Ureter (tissue), 1 donor: Measurements from ENCODE around the gene AKAP6. TPM values are rescaled to one million over a fixed set of nuclear protein-coding genes. Genes with fewer than 3 reads are reported as not detected.
"Not testable (repeated sequence)": the region's sequence is repeated elsewhere in the genome, so short reads cannot be mapped to it uniquely, and the experiment has no call there.

Experiments
- DNase-seq: peaks from one replicate; pipeline ENCODE4 v3.0.0-alpha.2; 2020; ENCODE audit warnings: low spot score
- total RNA-seq: library from RNA; stranded (reverse); gene quantifications from one replicate; pipeline ENCODE4 v1.2.4, GENCODE V29; 2023
- donor health status: DM: yes; HTN: yes; CAD: no.

AKAP6 gene
- total RNA-seq, 1 donor from 2014 or later: 16.5 TPM

DNA sequence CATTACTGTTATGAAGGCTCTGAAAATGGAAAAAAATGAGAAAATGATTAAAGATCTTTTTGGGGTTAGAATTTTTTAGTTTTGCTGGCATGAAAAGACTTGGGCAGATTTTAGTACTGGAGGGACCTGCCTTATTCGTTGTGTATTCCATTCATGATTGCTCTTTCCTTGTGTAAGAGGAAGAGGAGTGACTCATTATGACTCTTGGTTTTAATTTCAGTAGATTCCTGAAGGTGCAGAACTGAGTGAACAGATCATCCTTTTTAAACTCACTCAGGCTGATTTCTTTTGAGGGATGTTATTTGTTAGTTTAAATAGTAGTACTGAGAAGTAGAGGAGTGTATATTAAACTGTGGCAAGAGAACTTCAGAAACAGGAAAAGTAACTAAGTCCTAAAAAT, 41.6 kb downstream of the AKAP6 start:
- DNase-seq: no peak

DNA sequence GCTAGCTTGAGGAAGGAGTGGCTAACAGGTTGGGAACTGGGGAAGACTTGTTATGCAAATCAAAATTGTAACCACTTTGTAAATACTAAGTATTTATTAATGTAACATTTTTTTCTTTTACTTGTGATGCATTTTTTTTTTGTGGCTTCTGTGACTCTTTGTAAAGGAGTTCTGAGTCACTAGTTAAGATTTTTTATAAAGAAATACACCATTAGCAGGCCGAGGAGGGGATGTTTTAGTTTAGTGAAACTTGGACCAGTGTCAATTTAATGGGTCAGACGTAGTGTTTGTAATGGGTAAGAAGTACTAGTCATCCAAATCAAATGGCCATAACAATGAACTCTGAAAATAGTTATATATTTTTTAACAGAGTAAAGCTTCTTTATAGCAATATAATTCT, 43.1 kb downstream of the AKAP6 start:
- DNase-seq: no peak

DNA sequence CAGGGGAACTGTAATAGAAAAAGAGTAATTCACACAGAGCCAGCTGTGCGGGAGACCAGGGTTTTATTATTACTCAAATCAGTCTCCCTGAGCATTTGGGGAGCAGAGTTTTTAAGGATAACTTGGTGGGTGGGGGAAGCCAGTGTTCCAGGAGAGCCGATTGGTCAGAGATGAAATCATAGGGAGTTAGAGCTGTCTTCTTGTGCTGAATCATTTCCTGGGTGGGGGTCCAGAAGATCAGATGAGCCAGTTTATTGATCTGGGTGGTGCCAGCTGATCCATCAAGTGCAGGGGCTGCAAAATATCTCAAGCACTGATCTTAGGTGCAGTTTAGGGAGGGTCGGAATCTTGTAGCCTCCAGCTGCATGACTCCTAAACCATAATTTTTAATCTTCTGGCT, 44.1 kb downstream of the AKAP6 start:
- DNase-seq: not testable (repeated sequence)

DNA sequence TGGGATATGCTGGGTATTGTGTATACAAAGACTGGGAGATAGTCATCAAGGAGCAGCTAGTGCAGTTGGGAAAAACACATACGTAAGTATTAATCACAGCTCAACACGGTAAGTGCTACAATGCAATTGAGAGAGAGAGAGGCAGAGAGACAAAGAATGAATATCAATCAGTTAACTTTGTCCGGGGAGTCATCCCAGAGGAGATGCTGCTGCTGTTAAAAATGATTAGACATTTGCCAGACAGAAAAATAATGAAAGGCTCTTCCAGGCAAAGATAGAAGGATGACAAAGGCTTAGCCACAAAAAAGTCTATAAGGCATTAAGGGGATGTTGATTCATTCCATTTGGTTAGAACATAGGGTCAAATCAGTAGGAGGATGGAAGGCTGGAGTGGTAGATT, 45.1 kb downstream of the AKAP6 start:
- no peak for DNase-seq

DNA sequence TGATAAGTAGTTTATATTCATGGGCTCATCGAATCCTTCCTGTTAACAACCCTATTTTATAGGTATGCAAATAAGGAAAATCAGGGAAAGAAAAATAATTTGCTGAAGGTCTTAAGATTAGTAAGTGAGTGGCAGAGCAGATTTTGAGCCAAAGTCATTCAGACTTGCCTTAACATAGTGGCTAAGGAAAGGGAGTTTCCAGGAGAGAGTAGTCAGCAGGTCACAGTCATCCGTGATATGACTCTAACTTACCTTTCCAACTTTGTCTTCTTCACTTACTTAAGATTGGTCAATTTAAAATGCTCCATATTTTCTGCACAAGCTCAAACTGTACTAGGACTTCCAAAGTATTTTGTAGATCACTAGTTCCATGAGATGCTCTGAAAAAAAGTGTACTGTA, 46.6 kb downstream of the AKAP6 start:
- DNase-seq: no peak

DNA sequence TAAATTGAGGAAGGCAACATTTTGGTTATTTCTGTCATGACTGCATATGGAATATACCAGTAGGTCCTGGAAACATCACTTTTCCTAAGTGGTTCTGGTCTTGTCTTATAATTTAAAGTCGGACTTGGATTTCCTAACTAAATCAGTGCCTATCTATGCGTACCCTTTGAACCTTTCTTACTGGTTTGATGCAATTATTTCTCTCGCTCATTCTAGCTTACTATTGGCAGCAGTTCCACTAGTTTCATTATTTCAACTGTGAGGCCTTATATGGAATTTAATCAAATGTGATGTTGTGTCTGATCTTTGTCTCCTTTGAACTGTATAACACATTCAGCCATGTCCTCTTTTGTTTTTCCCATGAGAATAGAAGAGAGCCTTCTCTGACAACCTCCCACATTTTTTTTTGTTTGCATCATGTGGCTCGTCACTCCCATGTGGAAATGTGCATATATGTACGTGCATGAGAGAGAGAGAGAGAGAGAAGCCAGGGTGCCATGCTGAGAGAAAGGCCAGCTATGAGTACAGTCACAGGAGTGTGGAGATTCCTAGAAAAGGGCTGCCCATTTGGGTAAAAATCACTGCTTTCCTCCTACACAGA, 48.0 kb downstream of the AKAP6 start:
- DNase-seq: no peak

DNA sequence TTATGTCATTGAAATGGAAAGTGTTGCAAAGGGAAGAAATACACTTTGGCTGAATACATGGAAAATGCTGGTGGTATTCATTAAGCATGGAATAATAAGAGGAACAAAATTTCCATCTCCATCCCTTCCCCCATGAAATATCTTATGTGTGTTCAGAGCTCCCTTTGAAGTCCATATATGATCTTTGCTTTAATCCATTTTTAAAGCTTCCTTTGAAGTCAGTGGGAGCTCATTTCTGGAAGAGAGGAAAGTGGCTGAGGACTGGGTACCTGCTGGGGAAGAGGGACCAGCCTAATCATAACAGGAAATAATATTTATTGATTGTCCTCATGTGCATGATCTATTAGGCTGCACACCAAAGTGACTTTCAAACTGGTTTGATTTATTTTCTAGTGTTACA, 49.2 kb downstream of the AKAP6 start:
- DNase-seq: no peak

DNA sequence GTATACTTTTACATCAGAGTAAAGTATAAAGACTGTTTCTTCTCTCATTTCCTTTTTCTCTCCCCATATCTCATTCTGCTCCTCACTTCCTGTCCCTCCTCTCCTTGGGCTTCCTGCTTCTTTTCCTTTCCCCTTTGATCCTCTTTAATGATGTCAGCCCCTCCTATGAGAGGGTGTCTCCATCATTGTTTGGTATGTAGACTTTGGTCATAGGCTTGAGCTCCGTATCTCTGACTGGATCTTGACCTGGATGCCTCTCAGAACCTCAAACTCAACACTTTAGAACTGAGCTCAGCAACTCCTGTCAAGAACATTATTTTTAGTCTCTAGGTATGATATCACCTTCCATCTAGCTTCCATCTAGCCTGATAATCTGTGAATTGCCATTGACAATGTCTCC, 50.3 kb downstream of the AKAP6 start:
- DNase-seq: no peak

DNA sequence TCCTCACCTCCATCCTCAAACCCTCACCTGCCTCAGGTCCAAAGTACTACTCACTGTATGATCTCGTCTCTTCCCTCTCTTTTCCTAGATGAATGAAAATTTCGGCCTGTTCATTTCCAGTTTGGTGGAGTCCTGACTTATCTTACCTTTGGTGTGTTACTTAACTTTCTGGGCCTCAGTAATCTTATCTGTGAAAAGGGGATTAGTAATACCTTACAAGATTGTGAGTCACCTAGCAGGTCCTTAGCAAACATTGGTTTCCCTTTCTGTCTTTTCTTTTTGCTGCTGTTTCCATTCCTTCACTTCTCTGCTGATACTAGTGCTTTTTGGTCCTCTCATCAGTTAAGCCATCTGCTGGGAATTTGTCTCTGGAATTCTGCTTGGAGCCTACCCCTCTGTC, 52.8 kb downstream of the AKAP6 start:
- DNase-seq: no peak

DNA sequence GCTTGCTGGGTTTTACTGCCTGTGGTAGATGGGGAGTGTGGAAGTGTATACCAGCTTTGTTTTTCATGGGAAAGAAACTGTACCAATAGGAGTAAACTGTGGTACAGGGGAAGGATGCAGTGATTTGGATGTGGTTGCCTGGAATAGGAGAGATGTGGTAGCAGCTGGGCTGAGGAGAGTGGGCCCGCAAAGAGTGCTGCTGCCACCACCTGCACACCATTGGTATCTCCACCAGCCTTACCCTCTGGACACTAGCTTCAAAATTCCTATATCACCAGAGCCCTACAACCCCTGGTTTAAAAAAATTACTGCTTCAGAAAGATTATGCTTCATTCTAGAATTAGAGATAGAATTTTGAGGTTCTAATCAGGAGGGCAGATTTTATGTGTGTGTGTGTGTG, 53.6 kb downstream of the AKAP6 start:
- no peak for DNase-seq

DNA sequence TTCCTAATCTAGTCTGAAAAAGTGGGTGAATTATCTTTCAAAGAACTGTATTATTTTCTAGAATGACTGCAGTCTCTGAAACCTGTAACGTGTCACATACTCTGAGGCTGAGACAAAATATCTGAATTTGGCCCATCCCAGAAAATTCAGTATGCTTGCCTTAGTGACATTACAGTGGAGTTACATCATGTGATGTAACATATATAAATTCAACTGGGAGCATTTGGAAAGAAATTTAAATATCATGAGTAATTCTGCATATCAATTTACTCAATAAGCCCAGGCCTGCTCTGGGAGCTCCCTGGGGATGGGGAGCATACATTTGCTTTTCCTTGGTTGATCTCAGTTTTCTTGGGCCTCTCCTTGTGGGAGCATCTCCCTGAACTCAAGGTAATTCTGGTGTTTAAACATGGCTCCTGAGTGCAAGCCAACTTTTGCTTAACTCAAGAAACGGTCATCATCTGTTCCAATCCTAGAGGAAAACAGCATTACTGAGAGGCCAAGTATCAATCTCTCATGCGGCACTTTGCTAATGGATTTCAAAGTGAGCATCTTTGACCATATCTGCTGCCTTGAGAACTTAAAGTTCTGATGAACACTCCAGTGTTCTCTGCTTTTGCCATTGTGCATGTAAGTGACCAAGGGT, 54.4 kb downstream of the AKAP6 start:
- DNase-seq: no peak

DNA sequence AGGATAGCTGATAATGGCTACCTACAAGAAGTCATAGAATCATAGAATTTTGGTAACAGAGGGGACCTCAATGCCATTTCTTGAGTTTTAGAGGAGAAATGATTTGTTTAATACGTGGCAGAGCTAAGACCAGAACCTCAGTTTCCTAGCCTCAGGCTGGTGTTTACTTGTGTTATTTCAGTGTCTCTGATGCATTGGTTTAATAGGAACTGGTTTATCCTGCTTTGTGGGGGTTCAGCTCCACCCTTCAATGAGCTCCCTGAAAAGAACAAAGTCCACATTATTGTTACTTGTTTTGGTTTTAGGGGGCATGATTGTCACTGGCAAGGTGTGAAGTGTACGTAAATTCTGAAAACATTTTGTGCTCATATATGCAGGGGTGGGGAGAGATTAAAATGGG, 55.4 kb downstream of the AKAP6 start:
- no peak for DNase-seq

DNA sequence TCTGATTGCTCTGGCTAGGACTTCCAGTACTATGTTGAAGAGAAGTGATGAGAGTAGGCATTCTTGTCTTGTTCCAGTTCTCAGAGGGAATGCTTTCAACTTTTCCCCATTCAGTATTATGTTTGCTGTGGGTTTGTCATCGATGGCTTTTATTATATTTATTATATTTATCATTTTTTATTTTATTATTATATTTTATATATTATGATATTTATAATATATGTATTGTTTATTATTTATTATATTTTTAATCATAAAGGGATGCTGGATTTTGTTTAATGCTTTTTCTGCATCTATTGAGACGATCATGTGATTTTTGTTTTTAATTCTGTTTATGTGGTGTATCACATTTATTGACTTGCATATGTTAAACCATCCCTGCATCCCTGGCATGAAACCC, 58.2 kb downstream of the AKAP6 start:
- DNase-seq: not testable (repeated sequence)

DNA sequence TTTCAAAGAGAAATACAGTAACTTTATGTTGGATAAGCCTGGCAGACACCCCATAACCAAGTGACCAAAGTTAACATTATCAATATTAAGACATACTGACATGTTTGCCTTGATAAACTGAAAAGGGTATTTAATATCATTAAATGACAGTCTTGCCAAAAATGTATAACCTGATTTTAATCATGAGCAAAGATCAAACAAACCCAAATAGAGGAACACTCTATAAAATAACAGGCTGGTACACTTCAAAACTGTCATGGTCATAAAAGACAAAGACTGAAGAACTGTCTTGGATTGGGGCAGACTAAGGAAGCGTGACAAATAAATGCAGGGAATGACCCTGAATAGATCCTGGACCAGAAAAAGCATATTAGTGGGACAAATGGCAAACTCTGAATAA, 64.0 kb downstream of the AKAP6 start:
- DNase-seq: no peak

DNA sequence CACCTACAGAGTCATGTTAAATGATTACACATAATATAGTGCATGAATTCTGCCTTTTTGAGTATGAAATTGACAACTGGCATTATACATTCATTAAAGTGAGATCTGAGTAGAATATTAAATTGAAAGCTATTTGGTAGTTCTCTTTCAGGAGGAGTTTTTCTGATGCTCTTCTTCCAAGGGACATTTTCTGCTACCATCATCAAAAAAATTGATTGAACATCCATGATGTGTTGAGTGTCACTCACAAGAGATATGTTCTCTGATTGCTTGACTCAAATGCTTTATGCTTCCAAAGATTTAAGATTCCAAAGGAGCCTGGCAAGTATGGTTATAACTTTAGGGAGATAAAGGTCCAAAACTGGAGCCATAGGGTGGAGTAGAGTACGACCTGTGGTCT, 64.9 kb downstream of the AKAP6 start:
- no peak for DNase-seq

DNA sequence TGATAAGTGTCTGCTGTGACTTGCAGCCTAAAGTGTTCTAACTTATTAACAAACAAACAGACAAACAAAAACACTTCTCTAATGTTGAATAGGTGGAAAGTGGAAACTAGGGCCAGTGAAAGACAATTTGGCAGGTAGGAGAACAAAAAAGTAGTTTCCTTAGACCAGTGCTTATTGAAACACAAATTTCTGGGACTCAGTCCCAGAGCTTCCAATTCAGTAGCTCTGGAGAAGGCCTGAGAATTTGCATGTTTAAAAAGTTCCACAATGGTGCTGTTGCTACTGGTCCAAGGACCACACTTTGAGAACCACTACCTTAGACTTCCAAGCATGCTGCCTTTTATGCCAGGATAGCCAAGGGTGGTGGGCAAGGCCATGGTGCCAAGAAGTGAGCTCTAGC, 67.8 kb downstream of the AKAP6 start:
- DNase-seq: no peak

DNA sequence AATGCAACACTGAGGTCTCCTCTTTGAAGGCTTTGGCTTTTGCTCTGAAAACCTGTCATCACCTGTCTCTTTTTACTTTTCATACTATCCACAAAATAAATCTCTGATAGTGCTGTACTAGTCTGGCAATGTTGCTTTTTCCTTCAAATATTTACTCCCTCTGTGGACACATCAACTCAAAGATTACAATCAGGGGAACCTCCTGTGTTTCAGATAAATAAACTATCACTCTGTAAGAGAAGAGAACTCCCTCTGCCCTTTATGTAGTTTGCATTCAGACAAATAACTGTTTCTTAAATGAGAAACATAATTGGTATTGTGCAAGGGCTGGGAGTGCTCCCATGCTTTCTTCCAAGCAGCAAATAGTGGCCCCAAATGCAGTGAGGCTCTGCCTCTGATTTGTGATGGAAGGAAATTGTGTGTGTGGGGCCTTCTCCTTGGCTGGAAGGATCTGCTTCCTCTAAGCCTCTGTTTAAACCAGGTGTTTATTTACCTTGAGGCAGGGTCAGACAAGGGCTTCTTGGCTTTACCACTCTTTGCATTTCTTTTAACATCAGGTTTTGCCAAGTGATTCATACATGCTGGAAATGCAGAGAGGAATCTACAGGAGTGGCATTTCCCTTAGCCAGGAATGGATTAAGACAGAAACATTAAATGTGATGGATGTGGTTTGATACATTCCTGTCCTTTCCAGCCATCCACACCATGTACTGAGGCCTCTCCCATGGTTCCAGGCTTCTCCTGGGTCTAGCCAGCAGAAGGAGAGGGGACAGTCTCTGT, 69.0 kb downstream of the AKAP6 start:
- no peak for DNase-seq

DNA sequence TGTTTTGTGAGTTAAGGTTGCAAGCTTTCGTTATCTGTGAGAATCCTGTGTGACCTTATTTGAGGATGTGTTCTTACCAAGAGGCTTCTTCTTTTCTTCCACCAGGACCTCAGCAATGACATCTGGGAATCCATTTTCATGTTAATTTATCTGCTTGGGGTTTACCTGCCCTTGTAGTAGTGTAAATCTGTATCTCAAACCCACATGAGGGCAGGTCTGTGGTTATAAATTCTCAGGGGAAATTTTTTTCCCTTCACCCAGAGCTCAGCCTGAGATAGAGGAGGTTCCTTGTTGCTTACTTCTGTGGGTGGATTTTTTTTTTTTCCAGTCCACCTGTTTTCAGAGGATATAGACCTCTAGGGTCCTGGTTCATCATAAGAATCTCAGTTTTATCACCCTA, 70.8 kb downstream of the AKAP6 start:
- DNase-seq: no peak

DNA sequence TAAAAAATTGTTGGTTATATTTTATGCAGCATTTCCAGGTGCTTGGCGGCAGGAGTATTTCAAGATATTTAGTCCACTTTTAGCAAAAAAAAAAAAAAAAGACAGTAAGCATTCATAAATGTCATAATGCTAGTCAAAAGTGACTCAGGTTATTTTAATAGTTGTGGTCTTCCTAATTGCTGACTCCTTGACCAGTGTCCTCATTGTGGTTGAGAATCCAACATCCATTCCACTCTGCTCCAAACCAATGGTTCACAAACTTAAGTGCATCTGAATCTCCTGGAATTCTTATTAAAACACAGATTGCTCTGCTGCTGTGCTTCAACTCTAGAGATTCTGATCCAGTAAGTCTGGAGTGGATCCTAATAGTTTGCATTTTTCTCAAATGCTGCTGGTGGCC, 71.4 kb downstream of the AKAP6 start:
- DNase-seq: no peak

DNA sequence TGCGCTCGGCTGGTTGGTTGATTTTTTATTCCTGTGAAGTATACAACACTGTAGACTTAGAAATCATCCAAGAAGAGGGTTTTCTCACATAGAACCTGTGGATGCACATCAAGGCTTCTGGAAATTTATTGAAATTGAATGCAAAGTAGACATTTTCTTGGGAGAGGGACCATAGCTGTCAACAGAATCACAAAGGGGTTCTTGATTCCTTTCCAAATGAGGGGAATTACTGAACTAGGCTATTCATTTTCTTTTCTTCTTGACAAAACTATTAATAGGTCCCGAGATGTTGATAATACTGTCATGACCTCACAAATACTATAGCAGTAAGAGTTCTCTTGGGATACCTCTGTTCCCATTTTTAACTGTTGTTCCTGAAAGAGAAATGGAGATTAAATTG, 73.9 kb downstream of the AKAP6 start:
- DNase-seq: no peak

DNA sequence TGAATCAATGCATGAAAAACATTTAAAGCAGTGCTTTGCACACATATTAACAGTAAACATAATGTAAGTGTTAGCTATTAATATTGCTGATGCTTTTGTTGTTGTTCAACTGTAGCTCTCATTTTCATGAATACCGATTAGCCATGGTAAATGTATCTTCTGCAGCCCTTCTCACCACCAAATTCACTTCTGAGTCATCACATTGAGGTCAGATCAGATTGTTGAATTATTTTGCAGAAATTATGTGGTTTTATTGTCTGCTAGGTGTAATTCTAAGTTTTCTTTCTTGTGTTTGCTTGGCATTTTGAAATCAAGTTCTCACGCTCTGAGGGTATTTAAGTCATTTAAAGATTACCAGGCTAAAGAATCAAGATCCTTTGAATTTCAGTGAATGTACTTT, 74.6 kb downstream of the AKAP6 start:
- DNase-seq: no peak

DNA sequence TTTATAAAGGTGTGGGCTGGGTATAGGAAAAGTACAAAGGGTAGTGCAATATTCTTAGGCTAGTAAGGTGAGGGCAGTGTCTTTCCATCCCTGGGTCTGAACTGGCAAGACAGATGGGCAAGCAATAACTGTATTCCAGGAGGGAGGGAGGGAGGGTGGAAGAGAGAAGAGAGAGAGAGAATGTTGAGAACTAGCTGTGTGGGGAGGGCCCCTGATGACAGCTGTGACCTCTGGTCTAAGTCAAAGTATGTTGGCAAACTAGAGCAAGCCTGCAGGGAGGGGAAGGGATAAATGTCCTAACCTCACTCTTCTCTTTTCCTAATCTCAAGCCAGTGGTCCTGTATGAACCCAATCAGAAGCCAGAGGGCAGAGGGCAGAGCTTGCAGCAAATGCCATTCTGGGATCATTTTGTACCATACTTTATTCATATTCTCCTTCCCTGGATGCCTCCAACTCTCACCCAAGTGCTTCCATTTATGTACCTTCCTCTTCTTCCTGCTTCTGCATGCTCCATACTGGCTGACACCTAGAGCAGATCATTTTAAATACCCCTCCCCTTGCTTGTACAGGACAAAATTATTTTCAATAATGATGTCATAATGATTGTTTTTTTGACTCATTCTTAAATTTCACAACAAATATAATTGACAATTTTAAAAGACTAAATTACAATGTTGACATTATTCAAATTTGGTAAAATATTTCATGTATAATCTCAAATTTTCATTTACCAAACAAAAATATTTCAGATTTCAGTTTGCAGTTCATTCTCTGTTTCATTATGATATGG, 75.9 kb downstream of the AKAP6 start:
- DNase-seq: no peak

DNA sequence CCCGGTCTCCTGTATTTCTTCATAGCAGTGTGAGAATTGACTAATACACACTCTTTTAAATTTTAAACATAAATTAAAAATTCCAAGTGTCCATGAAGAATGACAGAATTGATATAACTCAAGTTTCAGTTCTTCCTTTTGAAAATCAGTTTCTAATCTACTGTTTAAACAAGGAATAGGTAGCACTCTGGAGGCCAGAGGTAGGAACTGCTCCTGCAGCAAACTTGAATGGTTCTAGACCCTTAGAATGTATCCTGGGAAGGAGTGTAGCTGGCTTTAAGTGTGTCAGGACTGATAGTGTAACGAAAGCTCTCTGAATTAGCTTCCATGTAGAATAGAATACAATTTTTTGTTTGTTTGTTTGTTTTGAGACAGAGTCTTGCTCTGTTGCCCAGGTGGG, 76.8 kb downstream of the AKAP6 start:
- no peak for DNase-seq
